PC-3 (cell line): Measurements from ENCODE around the gene MAPK4. TPM values are rescaled to one million over a fixed set of nuclear protein-coding genes. Genes with fewer than 3 reads are reported as not detected.

Source experiments
- ATAC-seq: fragments of 200-7000 bp; cut with Tn5 transposase; 2 replicates; pipeline ENCODE4 v1.9.1; 2020; ENCODE audit warnings: mild to moderate bottlenecking, moderate library complexity
- BruUV-seq: library from RNA; stranded (reverse); fragments of 400-500 nt; replicated peaks from 2 replicates; lab custom pipeline; 2021; lab: Mats Ljungman, UMichigan
- CTCF ChIA-PET: fragments of 300-600 bp; sonication (Branson Sonifier 250); formaldehyde crosslinking; loops from one replicate; lab custom pipeline; 2022; ENCODE audit warnings: antibody characterized with exemption; lab: Charles Lee
- POLR2A ChIA-PET: fragments of 300-600 bp; sonication (Branson Sonifier 250); formaldehyde crosslinking; loops from one replicate; lab custom pipeline; 2022; ENCODE audit warnings: antibody characterized with exemption; ENCODE audit not compliant: unreplicated experiment; lab: Charles Lee
- DNase-seq: peaks from one replicate; pipeline ENCODE4 v3.0.0-alpha.2; 2015
- H2AFZ ChIP-seq: fragments of 300-600 bp; sonication (generic); 2 replicates; pipeline ENCODE4 v1.6.0; 2016; ENCODE audit warnings: antibody characterized with exemption, low read length
- H3F3A ChIP-seq: fragments of 300-600 bp; sonication (generic); one replicate; pipeline ENCODE4 v1.6.0; 2017; ENCODE audit warnings: antibody characterized with exemption, low read length, control low read depth, mild to moderate bottlenecking; ENCODE audit not compliant: unreplicated experiment
- H3K27ac ChIP-seq: fragments of 300-600 bp; sonication (generic); 2 replicates; pipeline ENCODE4 v1.5.1; 2016; ENCODE audit warnings: mild to moderate bottlenecking, low read length
- H3K27me3 ChIP-seq: fragments of 300-600 bp; sonication (generic); 2 replicates; pipeline ENCODE4 v1.6.1; 2016; ENCODE audit warnings: low read length, mixed read lengths
- H3K36me3 ChIP-seq: fragments of 300-600 bp; sonication (generic); 2 replicates; pipeline ENCODE4 v1.6.1; 2016; ENCODE audit warnings: low read depth, mixed run types, low read length, mixed read lengths
- H3K4me1 ChIP-seq: fragments of 300-600 bp; sonication (generic); 2 replicates; pipeline ENCODE4 v1.5.1; 2016; ENCODE audit warnings: low read length; ENCODE audit not compliant: insufficient read depth
- H3K4me2 ChIP-seq: fragments of 300-600 bp; sonication (generic); 2 replicates; pipeline ENCODE4 v1.6.0; 2016; ENCODE audit warnings: low read length
- H3K4me3 ChIP-seq: fragments of 300-600 bp; sonication (generic); 2 replicates; pipeline ENCODE4 v1.5.1; 2016; ENCODE audit warnings: mild to moderate bottlenecking, low read length, mixed read lengths
- H3K79me2 ChIP-seq: fragments of 300-600 bp; sonication (generic); 2 replicates; pipeline ENCODE4 v1.6.1; 2017; ENCODE audit warnings: low read length, mixed read lengths
- H3K9ac ChIP-seq: fragments of 300-600 bp; sonication (generic); 2 replicates; pipeline ENCODE4 v1.6.0; 2016; ENCODE audit warnings: mild to moderate bottlenecking, low read length
- H3K9me2 ChIP-seq: fragments of 300-600 bp; sonication (generic); replicated peaks from 2 replicates; pipeline ENCODE4 v1.6.1; 2016; ENCODE audit warnings: mixed run types, low read length, mixed read lengths
- H3K9me3 ChIP-seq: fragments of 300-600 bp; sonication (generic); 2 replicates; pipeline ENCODE4 v1.6.1; 2016; ENCODE audit warnings: low read length, mixed read lengths
- H4K20me1 ChIP-seq: fragments of 300-600 bp; sonication (generic); 2 replicates; pipeline ENCODE4 v1.6.1; 2016; ENCODE audit warnings: low read length, mixed read lengths
- CTCF ChIP-seq: fragments of 300-600 bp; sonication (generic); conservative IDR thresholded peaks from 2 replicates; pipeline ENCODE4 v1.5.1; 2017; ENCODE audit warnings: antibody characterized with exemption, low read depth, mild to moderate bottlenecking, low read length
- EZH2 ChIP-seq: fragments of 300-600 bp; sonication (generic); IDR thresholded peaks from one replicate; pipeline ENCODE4 v1.6.1; 2017; ENCODE audit warnings: antibody characterized with exemption, mild to moderate bottlenecking, low read length; ENCODE audit not compliant: unreplicated experiment
- EZH2phosphoT487 ChIP-seq: fragments of 300-600 bp; sonication (generic); IDR thresholded peaks from 2 replicates; pipeline ENCODE4 v1.6.1; 2018; ENCODE audit warnings: mild to moderate bottlenecking, antibody characterized with exemption, low read length, borderline replicate concordance
- intact Hi-C: fragments of 100-400 bp; cut with micrococcal nuclease; formaldehyde crosslinking; loops from 2 replicates; pipeline ENCODE4 v1.9.0; 2023
- total RNA-seq: library from RNA; depleted of rRNA; stranded (reverse); fragments of >200 nt; gene quantifications from 2 replicates; pipeline ENCODE4 v1.2.3, GENCODE V29; 2014

The MAPK4 gene
- total RNA-seq, 1 experiment from 2014 or later = not detected

- Histone ChIP-seq H3F3A (no peaks in the 10 kb centered on the region), H3K4me1 (no peaks in the 10 kb centered on the region), H3K4me3 (no peak overlapping the region), H3K4me2 (no peak overlapping the region), H4K20me1 (no peaks in the 10 kb centered on the region), H3K27ac (no peak overlapping the region), H3K9me2 (no peaks in the 10 kb centered on the region), H3K27me3 (no peaks in the 10 kb centered on the region), H3K9ac (no peak overlapping the region), H3K36me3 (no peaks in the 10 kb centered on the region), H3K9me3 (no peaks in the 10 kb centered on the region), H3K79me2 (no peaks in the 10 kb centered on the region), H2AFZ (no peak overlapping the region)
- BruUV-seq = no TSS peak
- ChIA-PET CTCF (no interaction called here), POLR2A (no interaction called here)
- DNase-seq = no peak
- ATAC-seq = no peak
- intact Hi-C loops = no loop called here
- TF ChIP-seq EZH2phosphoT487 (no peak), EZH2 (no peak), CTCF (no peak)
Measured at GRCh38 chr18:50687491-50687890, 127.6 kb downstream of the MAPK4 start.

- no peaks in the 10 kb centered on the region for H3K9me2 ChIP-seq
- no peaks in the 10 kb centered on the region for H3K4me1 ChIP-seq
- CTCF ChIA-PET = no interaction called here
- no peaks in the 10 kb centered on the region for H3K36me3 ChIP-seq
- no peak overlapping the region for H3K27ac ChIP-seq
- BruUV-seq = no TSS peak
- H3K79me2 ChIP-seq = no peaks in the 10 kb centered on the region
- H3K4me2 ChIP-seq = no peak overlapping the region
- no peaks in the 10 kb centered on the region for H4K20me1 ChIP-seq
- no peaks in the 10 kb centered on the region for H3F3A ChIP-seq
- POLR2A ChIA-PET = no interaction called here
- intact Hi-C loops = no loop called here
- no peaks in the 10 kb centered on the region for H3K27me3 ChIP-seq
- no peaks in the 10 kb centered on the region for H3K9me3 ChIP-seq
- TF ChIP-seq EZH2phosphoT487 (no peak), CTCF (no peak), EZH2 (no peak)
- H3K9ac ChIP-seq = no peak overlapping the region
- no peak overlapping the region for H2AFZ ChIP-seq
- no peak for DNase-seq
- no peak overlapping the region for H3K4me3 ChIP-seq
- ATAC-seq = no peak
Measured at GRCh38 chr18:50689578-50689977, 129.7 kb downstream of the MAPK4 start.

GRCh38 chr18:50694147-50694546 is 134.3 kb downstream of the MAPK4 start:
- Histone ChIP-seq H3K4me1 (no peaks in the 10 kb centered on the region), H3K9me3 (no peaks in the 10 kb centered on the region), H3K79me2 (no peaks in the 10 kb centered on the region), H3F3A (no peaks in the 10 kb centered on the region), H3K27me3 (no peaks in the 10 kb centered on the region), H3K4me2 (no peak overlapping the region), H3K36me3 (no peaks in the 10 kb centered on the region), H2AFZ (no peak overlapping the region), H3K4me3 (no peak overlapping the region), H3K9me2 (no peaks in the 10 kb centered on the region), H4K20me1 (no peaks in the 10 kb centered on the region), H3K9ac (no peak overlapping the region), H3K27ac (no peak overlapping the region)
- CTCF ChIA-PET = no interaction called here
- intact Hi-C loops = no loop called here
- DNase-seq (no peak), ATAC-seq (no peak)
- TF ChIP-seq EZH2phosphoT487 (no peak), EZH2 (no peak), CTCF (no peak)
- POLR2A ChIA-PET = no interaction called here
- no TSS peak for BruUV-seq
